ENCODE data around the gene TOP3A.
A peak's percentile ranks its signal among the peaks of the same experiment; 100 is the strongest.

Gene TOP3A

GRCh38 chr17:18258356-18259038 lies 56.3 kb downstream of the TOP3A start, which contains the start of gene FLII:
TSS of gene FLII (minus strand) at chr17:18258738. CDS start at chr17:18258690, 48 bp downstream.
- Histone ChIP-seq H3K36me3 (ENCODE audit: control insufficient read depth in 1 of 2, insufficient read depth in 2 of 2, low read length in 2 of 2) (peaks cover 22 to 49% of the 10 kb centered on the region in 2 donors), H3K4me1 (ENCODE audit: control insufficient read depth in 1 of 2, insufficient read depth in 2 of 2, low read length in 2 of 2) (peaks cover 18 to 43% of the 10 kb centered on the region in 2 donors), H3K27ac (ENCODE audit: low read length) (peak within 1 kb of the TSS; percentile 87), H3K4me3 (ENCODE audit: low read depth in 1 of 2, low read length in 2 of 2) (peak within 1 kb of the TSS; percentile 90 to 92), H3K27me3 (ENCODE audit: low read depth, low read length) (no peaks in the 10 kb centered on the region), H3K9me3 (ENCODE audit: control insufficient read depth in 1 of 2, low read length in 2 of 2) (no peaks in the 10 kb centered on the region)

GRCh38 chr17:18257982-18258355 lies 56.8 kb downstream of the TOP3A start:
- H3K4me1 ChIP-seq (ENCODE audit: control insufficient read depth in 1 of 2, insufficient read depth in 2 of 2, low read length in 2 of 2): peaks cover 18 to 43% of the 10 kb centered on the region in 2 donors
- H3K9me3 ChIP-seq (ENCODE audit: control insufficient read depth in 1 of 2, low read length in 2 of 2): no peaks in the 10 kb centered on the region
- H3K36me3 ChIP-seq (ENCODE audit: control insufficient read depth in 1 of 2, insufficient read depth in 2 of 2, low read length in 2 of 2): peaks cover 27 to 49% of the 10 kb centered on the region in 2 donors
- peak overlapping the region; percentile 90 to 92 for H3K4me3 ChIP-seq (ENCODE audit: low read depth in 1 of 2, low read length in 2 of 2)
- H3K27me3 ChIP-seq (ENCODE audit: low read depth, low read length): no peaks in the 10 kb centered on the region
- peak overlapping the region; percentile 87 for H3K27ac ChIP-seq (ENCODE audit: low read length)

GRCh38 chr17:18257268-18257981 lies 57.4 kb downstream of the TOP3A start:
- Histone ChIP-seq H3K36me3 (ENCODE audit: control insufficient read depth in 1 of 2, insufficient read depth in 2 of 2, low read length in 2 of 2) (peaks cover 31 to 52% of the 10 kb centered on the region in 2 donors), H3K4me1 (ENCODE audit: control insufficient read depth in 1 of 2, insufficient read depth in 2 of 2, low read length in 2 of 2) (peaks cover 18 to 40% of the 10 kb centered on the region in 2 donors), H3K9me3 (ENCODE audit: control insufficient read depth in 1 of 2, low read length in 2 of 2) (no peaks in the 10 kb centered on the region), H3K27me3 (ENCODE audit: low read depth, low read length) (no peaks in the 10 kb centered on the region), H3K27ac (ENCODE audit: low read length) (peak overlapping the region; percentile 87), H3K4me3 (ENCODE audit: low read depth in 1 of 2, low read length in 2 of 2) (peak overlapping the region; percentile 90 to 92)

- peaks cover 17 to 33% of the 10 kb centered on the region in 2 donors for H3K4me1 ChIP-seq (ENCODE audit: control insufficient read depth in 1 of 2, insufficient read depth in 2 of 2, low read length in 2 of 2)
- peaks cover 37 to 59% of the 10 kb centered on the region in 2 donors for H3K36me3 ChIP-seq (ENCODE audit: control insufficient read depth in 1 of 2, insufficient read depth in 2 of 2, low read length in 2 of 2)
- H3K4me3 ChIP-seq (ENCODE audit: low read depth in 1 of 2, low read length in 2 of 2): peak overlapping the region; percentile 90 to 92
- no peaks in the 10 kb centered on the region for H3K9me3 ChIP-seq (ENCODE audit: control insufficient read depth in 1 of 2, low read length in 2 of 2)
- no peaks in the 10 kb centered on the region for H3K27me3 ChIP-seq (ENCODE audit: low read depth, low read length)
- no peak overlapping the region for H3K27ac ChIP-seq (ENCODE audit: low read length)
Observed at GRCh38 chr17:18256776-18257175, 58.0 kb downstream of the TOP3A start.

GRCh38 chr17:18256351-18256750 lies 58.4 kb downstream of the TOP3A start:
- Histone ChIP-seq H3K27ac (ENCODE audit: low read length) (no peak overlapping the region), H3K4me3 (ENCODE audit: low read depth in 1 of 2, low read length in 2 of 2) (no peak overlapping the region), H3K4me1 (ENCODE audit: control insufficient read depth in 1 of 2, insufficient read depth in 2 of 2, low read length in 2 of 2) (peaks cover 13 to 29% of the 10 kb centered on the region in 2 donors), H3K36me3 (ENCODE audit: control insufficient read depth in 1 of 2, insufficient read depth in 2 of 2, low read length in 2 of 2) (peaks cover 41 to 63% of the 10 kb centered on the region in 2 donors), H3K9me3 (ENCODE audit: control insufficient read depth in 1 of 2, low read length in 2 of 2) (no peaks in the 10 kb centered on the region), H3K27me3 (ENCODE audit: low read depth, low read length) (no peaks in the 10 kb centered on the region)

- H3K27me3 ChIP-seq (ENCODE audit: low read depth, low read length): no peaks in the 10 kb centered on the region
- peaks cover 51 to 72% of the 10 kb centered on the region in 2 donors for H3K36me3 ChIP-seq (ENCODE audit: control insufficient read depth in 1 of 2, insufficient read depth in 2 of 2, low read length in 2 of 2)
- no peak overlapping the region for H3K4me3 ChIP-seq (ENCODE audit: low read depth in 1 of 2, low read length in 2 of 2)
- H3K9me3 ChIP-seq (ENCODE audit: control insufficient read depth in 1 of 2, low read length in 2 of 2): no peaks in the 10 kb centered on the region
- no peak overlapping the region for H3K27ac ChIP-seq (ENCODE audit: low read length)
- H3K4me1 ChIP-seq (ENCODE audit: control insufficient read depth in 1 of 2, insufficient read depth in 2 of 2, low read length in 2 of 2): peaks cover 13 to 22% of the 10 kb centered on the region in 2 donors
Observed at GRCh38 chr17:18254888-18255649, 59.7 kb downstream of the TOP3A start.

GRCh38 chr17:18253947-18254821 lies 60.6 kb downstream of the TOP3A start:
- Histone ChIP-seq H3K36me3 (ENCODE audit: control insufficient read depth in 1 of 2, insufficient read depth in 2 of 2, low read length in 2 of 2) (peaks cover 53 to 77% of the 10 kb centered on the region in 2 donors), H3K27ac (ENCODE audit: low read length) (no peak overlapping the region), H3K9me3 (ENCODE audit: control insufficient read depth in 1 of 2, low read length in 2 of 2) (no peaks in the 10 kb centered on the region), H3K4me3 (ENCODE audit: low read depth in 1 of 2, low read length in 2 of 2) (no peak overlapping the region), H3K27me3 (ENCODE audit: low read depth, low read length) (no peaks in the 10 kb centered on the region), H3K4me1 (ENCODE audit: control insufficient read depth in 1 of 2, insufficient read depth in 2 of 2, low read length in 2 of 2) (peaks cover 10 to 15% of the 10 kb centered on the region in 2 donors)

GRCh38 chr17:18253187-18253884 lies 61.5 kb downstream of the TOP3A start:
- peaks cover 57 to 84% of the 10 kb centered on the region in 2 donors for H3K36me3 ChIP-seq (ENCODE audit: control insufficient read depth in 1 of 2, insufficient read depth in 2 of 2, low read length in 2 of 2)
- no peak overlapping the region for H3K27ac ChIP-seq (ENCODE audit: low read length)
- no peak overlapping the region for H3K4me3 ChIP-seq (ENCODE audit: low read depth in 1 of 2, low read length in 2 of 2)
- no peaks in the 10 kb centered on the region for H3K9me3 ChIP-seq (ENCODE audit: control insufficient read depth in 1 of 2, low read length in 2 of 2)
- H3K4me1 ChIP-seq (ENCODE audit: control insufficient read depth in 1 of 2, insufficient read depth in 2 of 2, low read length in 2 of 2): peaks cover 10 to 20% of the 10 kb centered on the region in 2 donors
- no peaks in the 10 kb centered on the region for H3K27me3 ChIP-seq (ENCODE audit: low read depth, low read length)

- H3K36me3 ChIP-seq (ENCODE audit: control insufficient read depth in 1 of 2, insufficient read depth in 2 of 2, low read length in 2 of 2): peaks cover 57 to 92% of the 10 kb centered on the region in 2 donors
- H3K27ac ChIP-seq (ENCODE audit: low read length): no peak overlapping the region
- H3K4me3 ChIP-seq (ENCODE audit: low read depth in 1 of 2, low read length in 2 of 2): no peak overlapping the region
- peaks cover 6 to 22% of the 10 kb centered on the region in 2 donors for H3K4me1 ChIP-seq (ENCODE audit: control insufficient read depth in 1 of 2, insufficient read depth in 2 of 2, low read length in 2 of 2)
- no peaks in the 10 kb centered on the region for H3K9me3 ChIP-seq (ENCODE audit: control insufficient read depth in 1 of 2, low read length in 2 of 2)
- H3K27me3 ChIP-seq (ENCODE audit: low read depth, low read length): no peaks in the 10 kb centered on the region
Observed at GRCh38 chr17:18252160-18252559, 62.6 kb downstream of the TOP3A start.

GRCh38 chr17:18251204-18251603 lies 63.6 kb downstream of the TOP3A start:
- Histone ChIP-seq H3K4me3 (ENCODE audit: low read depth in 1 of 2, low read length in 2 of 2) (no peak overlapping the region), H3K36me3 (ENCODE audit: control insufficient read depth in 1 of 2, insufficient read depth in 2 of 2, low read length in 2 of 2) (peaks cover 59 to 93% of the 10 kb centered on the region in 2 donors), H3K27ac (ENCODE audit: low read length) (no peak overlapping the region), H3K9me3 (ENCODE audit: control insufficient read depth in 1 of 2, low read length in 2 of 2) (no peaks in the 10 kb centered on the region), H3K4me1 (ENCODE audit: control insufficient read depth in 1 of 2, insufficient read depth in 2 of 2, low read length in 2 of 2) (peaks cover 0 to 18% of the 10 kb centered on the region in 2 donors), H3K27me3 (ENCODE audit: low read depth, low read length) (no peaks in the 10 kb centered on the region)
